ENCODE measurements around the gene PIANP. TPM values are rescaled to one million over a fixed set of nuclear protein-coding genes. Genes with fewer than 3 reads are reported as not detected.

PIANP gene
- total RNA-seq, 2 experiments from 2014 or later, result not detected

DNA sequence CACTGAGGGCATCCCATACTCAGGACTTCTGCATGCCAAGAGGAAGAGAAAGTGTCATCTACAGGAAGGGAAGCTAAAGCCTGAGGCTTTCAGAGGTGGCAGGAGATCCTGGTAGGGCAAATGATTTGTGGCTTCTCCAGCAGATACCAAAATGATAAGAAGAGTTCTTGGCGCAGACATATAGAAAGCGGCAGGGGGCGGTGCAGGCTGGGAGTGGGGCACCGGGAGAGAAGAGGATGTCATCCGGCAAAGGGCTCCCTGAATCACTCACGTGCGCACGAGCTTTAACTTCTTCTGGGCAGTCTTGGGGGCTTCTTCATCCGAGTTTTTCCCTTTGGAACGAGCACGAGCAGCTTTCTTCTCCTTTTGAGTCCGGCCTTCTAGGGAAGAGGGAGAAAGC lies 48.2 kb downstream of the PIANP start:
- Mint-ChIP-seq H3K27ac (peak overlapping the region; percentile 7), H3K4me3 (no peak overlapping the region), H3K36me3 (ENCODE audit: low read depth) (peaks cover 35% of the 10 kb centered on the region), H3K27me3 (no peaks in the 10 kb centered on the region), H3K4me1 (no peaks in the 10 kb centered on the region), H3K9me3 (no peaks in the 10 kb centered on the region)
- DNase-seq, result no peak
- CTCF ChIA-PET, result interaction anchor here (0.6 to 0.7 kb wide), 2 partner anchors 32 to 36 kb away, joined by 4 read pairs; no protein-coding TSS in a partner anchor
- POLR2A ChIA-PET, result no interaction called here

DNA sequence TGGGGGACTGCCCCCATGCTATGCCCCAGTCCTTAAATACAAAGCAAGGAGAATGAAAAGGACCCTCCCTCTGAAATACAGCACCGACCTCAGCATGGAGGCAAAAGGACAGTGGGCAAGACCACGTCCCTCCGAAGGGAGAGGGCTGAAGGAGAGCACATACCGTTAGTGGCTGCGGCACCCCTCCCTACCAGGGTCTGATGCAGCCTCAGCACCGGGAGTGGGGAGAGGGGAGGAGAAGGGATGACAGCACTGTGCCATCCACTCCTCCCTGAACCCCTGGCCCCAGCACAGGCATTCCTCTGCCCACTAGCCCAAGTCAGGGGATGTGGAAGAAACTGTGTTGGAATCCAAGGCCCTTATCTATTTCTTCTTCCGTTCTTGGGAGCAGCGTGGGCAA lies 49.8 kb downstream of the PIANP start:
- Mint-ChIP-seq H3K27me3 (peaks cover 2% of the 10 kb centered on the region), H3K9me3 (no peaks in the 10 kb centered on the region), H3K4me1 (peaks cover 9% of the 10 kb centered on the region), H3K36me3 (ENCODE audit: low read depth) (peaks cover 41% of the 10 kb centered on the region), H3K4me3 (no peak overlapping the region), H3K27ac (no peak overlapping the region)
- CTCF ChIA-PET, result no interaction called here
- DNase-seq, result no peak
- POLR2A ChIA-PET, result no interaction called here

DNA sequence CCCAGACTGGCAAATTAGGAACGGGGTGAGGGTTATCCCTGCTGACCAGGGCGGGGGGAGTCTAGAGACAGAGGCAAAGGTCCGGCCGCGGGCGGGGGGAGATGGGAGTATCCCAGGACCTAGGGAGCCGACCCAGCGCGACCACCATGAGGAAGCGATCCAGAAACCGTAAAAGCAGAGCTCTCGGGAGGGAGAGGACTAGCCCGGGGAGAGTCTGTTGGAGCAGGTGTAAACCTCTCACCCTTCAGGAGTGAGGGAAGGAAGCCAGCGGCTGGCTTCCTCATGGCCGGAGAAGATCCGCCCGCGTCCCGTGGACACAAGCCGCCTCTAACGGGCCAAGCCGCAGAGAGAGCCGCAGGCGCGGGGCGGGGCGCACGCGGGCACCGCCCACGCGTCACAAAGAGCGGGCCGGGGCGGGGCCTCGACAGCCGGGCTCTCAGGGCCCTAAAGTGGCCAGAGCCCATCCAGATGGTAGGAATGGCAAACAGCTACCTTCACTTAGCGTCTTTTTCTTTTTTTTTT lies 53.5 kb downstream of the PIANP start, which contains the start of gene ACRBP:
Gene ACRBP (minus strand): TSS at position 350 of the 522 bp plus-strand sequence. CDS start 66 bp downstream, at position 284.
- ChIA-PET POLR2A (interaction anchor here (1.0 kb wide), 1 partner anchor 14 kb away, joined by 3 read pairs; no protein-coding TSS in a partner anchor), CTCF (interaction anchor here (0.6 to 1.9 kb wide), 2 partner anchors 37 to 1351 kb away, joined by 3 to 4 read pairs; no protein-coding TSS in a partner anchor)
- peak; percentile 43 for DNase-seq
- Mint-ChIP-seq H3K4me3 (peak within 1 kb of the TSS; percentile 47), H3K4me1 (peaks cover 12% of the 10 kb centered on the region), H3K36me3 (ENCODE audit: low read depth) (peaks cover 39% of the 10 kb centered on the region), H3K9me3 (peaks cover 25% of the 10 kb centered on the region), H3K27me3 (peaks cover 9% of the 10 kb centered on the region), H3K27ac (no peak within 1 kb of the TSS)

DNA sequence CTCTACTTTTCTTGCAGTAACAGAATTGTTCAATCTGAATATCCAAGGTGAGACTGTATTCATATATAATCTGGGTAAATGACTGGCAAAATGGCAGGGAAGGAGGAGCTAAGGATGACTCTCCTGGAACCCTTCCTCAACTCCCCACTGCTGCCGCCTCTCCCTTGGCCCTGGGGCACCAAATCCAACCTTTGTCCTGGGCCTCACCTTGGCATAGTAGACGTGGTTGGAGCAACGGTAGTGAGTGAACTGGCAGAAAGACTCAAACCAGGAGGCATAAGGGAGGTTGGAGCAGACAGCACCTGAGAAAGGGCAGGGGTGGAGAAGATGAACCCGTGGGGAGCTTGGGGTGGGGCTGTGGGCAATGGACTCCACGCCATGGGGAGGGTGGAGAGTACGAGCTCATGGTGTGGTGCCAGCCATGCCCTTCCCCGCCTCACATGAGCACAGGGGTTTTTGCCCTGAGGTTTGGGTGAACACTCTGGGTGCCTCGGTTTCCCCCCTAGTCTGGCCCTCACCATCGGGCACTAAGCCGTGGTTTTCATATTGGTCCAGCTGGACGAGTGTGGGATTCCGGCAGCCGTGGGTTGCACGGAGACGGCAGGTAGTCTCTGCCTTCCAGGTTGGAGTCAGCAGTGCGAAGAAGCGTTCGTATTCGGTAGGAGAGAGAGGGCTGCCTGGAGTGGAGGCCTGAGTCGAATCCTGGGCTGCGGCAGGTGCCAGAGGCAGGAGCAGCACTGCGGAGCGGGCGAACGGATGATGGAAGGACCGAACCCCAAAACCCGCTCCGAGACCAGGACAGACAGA lies 54.1 kb downstream of the PIANP start:
- H3K9me3 Mint-ChIP-seq, result peaks cover 29% of the 10 kb centered on the region
- H3K27ac Mint-ChIP-seq, result no peak overlapping the region

DNA sequence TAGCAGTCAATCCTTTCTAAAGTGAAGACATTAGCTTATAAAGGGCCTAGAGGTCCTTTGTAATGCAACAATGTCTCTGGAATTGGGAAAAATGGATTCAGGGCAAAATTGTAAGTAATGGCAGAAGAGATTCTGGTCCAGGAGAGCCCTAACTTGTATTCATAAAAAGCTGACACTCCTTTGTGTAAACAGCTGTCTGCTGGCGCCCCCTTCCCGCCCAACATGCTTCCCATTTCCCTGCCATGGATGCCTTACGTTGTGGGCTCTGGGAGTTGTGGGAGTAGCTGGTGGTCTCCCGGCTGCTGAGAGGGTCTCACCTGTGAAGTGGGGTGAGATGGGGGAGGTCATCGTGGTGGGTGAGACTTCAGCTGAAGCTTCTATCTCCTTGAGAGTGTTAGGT lies 55.7 kb downstream of the PIANP start:
- Mint-ChIP-seq H3K4me1 (peaks cover 12% of the 10 kb centered on the region), H3K4me3 (no peak overlapping the region), H3K9me3 (peaks cover 29% of the 10 kb centered on the region), H3K27ac (no peak overlapping the region), H3K36me3 (ENCODE audit: low read depth) (peaks cover 30% of the 10 kb centered on the region), H3K27me3 (peaks cover 18% of the 10 kb centered on the region)
- POLR2A ChIA-PET, result interaction anchor here (2.2 kb wide), 1 partner anchor 13 kb away, joined by 8 read pairs; no protein-coding TSS in a partner anchor
- no peak for DNase-seq
- CTCF ChIA-PET, result interaction anchor here (0.5 to 0.9 kb wide), 2 partner anchors 39 to 168 kb away, joined by 3 to 4 read pairs; no protein-coding TSS in a partner anchor

More for the DNA sequence above, 54.1 kb downstream of the PIANP start:
- H3K27me3 Mint-ChIP-seq, result peaks cover 15% of the 10 kb centered on the region
- DNase-seq, result no peak
- ChIA-PET CTCF (interaction anchor here (1.9 kb wide), 1 partner anchor 38 kb away, joined by 4 read pairs; no protein-coding TSS in a partner anchor), POLR2A (interaction anchor here (0.6 kb wide), 1 partner anchor 17 kb away, joined by 3 read pairs; no protein-coding TSS in a partner anchor)
- peaks cover 12% of the 10 kb centered on the region for H3K4me1 Mint-ChIP-seq
- H3K4me3 Mint-ChIP-seq, result peak overlapping the region; percentile 47
- H3K36me3 Mint-ChIP-seq (ENCODE audit: low read depth), result peaks cover 38% of the 10 kb centered on the region

DNA sequence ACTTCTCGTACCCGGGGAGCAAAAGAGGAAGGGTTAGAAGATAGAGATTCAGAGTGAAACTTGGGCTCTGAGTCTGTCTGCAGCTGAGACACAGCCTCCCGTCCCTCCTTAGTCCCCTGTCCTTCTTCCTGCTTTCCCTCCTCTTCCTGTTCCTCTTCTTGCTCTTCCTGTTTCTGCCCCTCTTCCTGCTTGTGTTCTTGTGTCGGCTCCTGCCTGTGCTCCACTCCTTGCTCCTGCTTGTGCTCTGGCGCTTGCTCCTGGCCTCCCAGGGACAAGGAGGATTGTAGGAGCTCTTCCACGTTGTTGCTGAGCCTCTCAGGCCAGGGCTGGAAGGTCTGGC lies 56.4 kb downstream of the PIANP start:
- Mint-ChIP-seq H3K27ac (no peak overlapping the region), H3K4me3 (no peak overlapping the region), H3K9me3 (peaks cover 29% of the 10 kb centered on the region), H3K27me3 (peaks cover 18% of the 10 kb centered on the region), H3K4me1 (peaks cover 12% of the 10 kb centered on the region), H3K36me3 (ENCODE audit: low read depth) (peaks cover 30% of the 10 kb centered on the region)
- POLR2A ChIA-PET, result interaction anchor here (1.3 to 2.2 kb wide), 2 partner anchors 9 to 13 kb away, joined by 4 to 8 read pairs; partner anchors contain the start of gene LPAR5
- DNase-seq, result no peak
- CTCF ChIA-PET, result interaction anchor here (0.9 to 1.1 kb wide), 2 partner anchors 12 to 40 kb away, joined by 3 to 4 read pairs; no protein-coding TSS in a partner anchor

Other genes with a start within 250 kb of the PIANP start
- 10 to 100 TPM; 45.0 to 49.0 TPM for gene TAPBPL, start 248.8 kb downstream of the PIANP start, total RNA-seq
- 10 to 100 TPM; 45.1 to 50.9 TPM for gene VAMP1, start 230.1 kb downstream of the PIANP start, total RNA-seq
- gene MRPL51, start 207.6 kb downstream of the PIANP start, total RNA-seq, result 100 to 1,000 TPM; 204 to 208 TPM
- 100 to 1,000 TPM; 153 to 156 TPM for gene NCAPD2, start 206.7 kb downstream of the PIANP start, total RNA-seq
- 1,000 to 10,000 TPM; 5,691 to 5,753 TPM for gene GAPDH, start 166.3 kb downstream of the PIANP start, total RNA-seq
- gene IFFO1, start 144.8 kb downstream of the PIANP start, total RNA-seq, result 10 to 100 TPM; 23.1 to 23.6 TPM
- 10 to 100 TPM; 46.5 to 50.9 TPM for gene NOP2, start 132.5 kb downstream of the PIANP start, total RNA-seq
- 100 to 1,000 TPM; 223 to 234 TPM for gene CHD4, start 93.4 kb downstream of the PIANP start, total RNA-seq
- 1 to 10 TPM; 7.8 to 8.0 TPM for gene LPAR5, start 64.9 kb downstream of the PIANP start, total RNA-seq
- 1 to 10 TPM; 1.8 TPM for gene ACRBP, start 53.4 kb downstream of the PIANP start, total RNA-seq
- 10 to 100 TPM; 32.2 to 33.8 TPM for gene ING4, start 37.7 kb downstream of the PIANP start, total RNA-seq
- gene ZNF384, start 11.4 kb downstream of the PIANP start, total RNA-seq, result 10 to 100 TPM; 69.5 to 78.1 TPM
- gene COPS7A, start 23.2 kb upstream of the PIANP start, total RNA-seq, result 10 to 100 TPM; 28.4 to 29.0 TPM
- gene MLF2, start 52.3 kb upstream of the PIANP start, total RNA-seq, result 100 to 1,000 TPM; 101 to 108 TPM
- 10 to 100 TPM; 47.0 to 49.6 TPM for gene PTMS, start 65.5 kb upstream of the PIANP start, total RNA-seq
- 10 to 100 TPM; 91.9 TPM for gene LAG3, start 71.7 kb upstream of the PIANP start, total RNA-seq
- 100 to 1,000 TPM; 324 to 327 TPM for gene CD4, start 88.7 kb upstream of the PIANP start, total RNA-seq
- gene GPR162, start 121.0 kb upstream of the PIANP start, total RNA-seq, result not detected
- gene P3H3, start 127.6 kb upstream of the PIANP start, total RNA-seq, result under 1 TPM; 0.18 to 0.68 TPM
- gene GNB3, start 140.1 kb upstream of the PIANP start, total RNA-seq, result not detected
- gene CDCA3, start 150.5 kb upstream of the PIANP start, total RNA-seq, result 100 to 1,000 TPM in 1 of 2 experiments, 10 to 100 TPM in 1; 96.5 to 101 TPM
- gene USP5, start 151.3 kb upstream of the PIANP start, total RNA-seq, result 100 to 1,000 TPM in 1 of 2 experiments, 10 to 100 TPM in 1; 91.4 to 109 TPM
- 1,000 to 10,000 TPM; 1,228 to 1,253 TPM for gene TPI1, start 166.7 kb upstream of the PIANP start, total RNA-seq
- 10 to 100 TPM; 11.1 to 11.2 TPM for gene SPSB2, start 172.5 kb upstream of the PIANP start, total RNA-seq
- gene LRRC23, start 204.0 kb upstream of the PIANP start, total RNA-seq, result 1 to 10 TPM; 5.7 to 6.1 TPM
- 100 to 1,000 TPM; 206 to 207 TPM for gene ENO2, start 213.8 kb upstream of the PIANP start, total RNA-seq
- gene ATN1, start 227.1 kb upstream of the PIANP start, total RNA-seq, result 10 to 100 TPM; 33.9 to 34.6 TPM
- gene RNU7-1, start 243.0 kb upstream of the PIANP start, total RNA-seq, result not detected
- 100 to 1,000 TPM; 141 TPM for gene C12orf57, start 243.2 kb upstream of the PIANP start, total RNA-seq